Mammary epithelial cell (primary cell): ENCODE results near the gene FMR1.

Experiments used
- EZH2 ChIP-seq: IDR thresholded peaks from 2 replicates; pipeline ENCODE4 v1.6.1; 2012; ENCODE audit warnings: low read length, inconsistent platforms, borderline replicate concordance
- TF ChIP-seq, protein P1 (sequence below), 2 donors: IDR thresholded peaks in 1 of 2; conservative IDR thresholded peaks in 1 of 2; 2 replicates each; pipeline ENCODE4 v1.5.1; 2011 to 2012; ENCODE audit warnings: inconsistent platforms in 2 of 2, low read length in 2 of 2, mild to moderate bottlenecking in 2 of 2, control low read depth in 1 of 2, low read depth in 1 of 2; ENCODE audit not compliant: insufficient read depth in 1 of 2; ENCODE audit errors: extremely low read depth in 1 of 2

DNA sequence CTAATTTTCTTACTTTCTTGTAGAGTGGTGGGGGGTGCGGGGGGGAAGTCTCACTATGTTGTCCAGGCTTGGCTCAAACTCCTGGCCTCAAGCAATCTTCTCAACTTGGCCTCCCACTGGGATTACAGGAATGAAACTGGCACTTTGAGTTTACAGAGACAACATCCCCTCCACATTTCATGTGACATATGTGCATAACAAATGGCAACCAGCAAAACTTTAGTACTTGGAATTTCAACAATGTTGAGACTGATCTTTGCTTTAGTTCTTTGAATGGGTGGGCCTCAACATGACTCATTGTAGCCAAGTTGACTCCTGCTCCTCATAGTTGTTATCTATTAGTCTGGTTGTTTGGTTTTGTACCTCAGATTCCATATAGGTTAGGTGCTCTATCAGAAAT is 11.4 kb upstream of the FMR1 start:
- TF ChIP-seq, protein P1, sequence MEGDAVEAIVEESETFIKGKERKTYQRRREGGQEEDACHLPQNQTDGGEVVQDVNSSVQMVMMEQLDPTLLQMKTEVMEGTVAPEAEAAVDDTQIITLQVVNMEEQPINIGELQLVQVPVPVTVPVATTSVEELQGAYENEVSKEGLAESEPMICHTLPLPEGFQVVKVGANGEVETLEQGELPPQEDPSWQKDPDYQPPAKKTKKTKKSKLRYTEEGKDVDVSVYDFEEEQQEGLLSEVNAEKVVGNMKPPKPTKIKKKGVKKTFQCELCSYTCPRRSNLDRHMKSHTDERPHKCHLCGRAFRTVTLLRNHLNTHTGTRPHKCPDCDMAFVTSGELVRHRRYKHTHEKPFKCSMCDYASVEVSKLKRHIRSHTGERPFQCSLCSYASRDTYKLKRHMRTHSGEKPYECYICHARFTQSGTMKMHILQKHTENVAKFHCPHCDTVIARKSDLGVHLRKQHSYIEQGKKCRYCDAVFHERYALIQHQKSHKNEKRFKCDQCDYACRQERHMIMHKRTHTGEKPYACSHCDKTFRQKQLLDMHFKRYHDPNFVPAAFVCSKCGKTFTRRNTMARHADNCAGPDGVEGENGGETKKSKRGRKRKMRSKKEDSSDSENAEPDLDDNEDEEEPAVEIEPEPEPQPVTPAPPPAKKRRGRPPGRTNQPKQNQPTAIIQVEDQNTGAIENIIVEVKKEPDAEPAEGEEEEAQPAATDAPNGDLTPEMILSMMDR (conservative IDR thresholded peaks at IDR 0.05 in 1 of 2, IDR thresholded peaks at IDR 0.05 in 1 of 2; ENCODE audit: extremely low read depth in 1 of 2, insufficient read depth in 1 of 2, low read depth in 1 of 2, low read length in 2 of 2) = no peak
- no peak for TF ChIP-seq EZH2
